ENCODE results near the gene ARHGAP24. TPM values are rescaled to one million over a fixed set of nuclear protein-coding genes. Genes with fewer than 3 reads are reported as not detected.

Gene ARHGAP24
- total and polyA plus RNA-seq, 2 donors (not counting 1 experiment from before 2014, with no cell fraction given), result 48.4 to 141 TPM

DNA sequence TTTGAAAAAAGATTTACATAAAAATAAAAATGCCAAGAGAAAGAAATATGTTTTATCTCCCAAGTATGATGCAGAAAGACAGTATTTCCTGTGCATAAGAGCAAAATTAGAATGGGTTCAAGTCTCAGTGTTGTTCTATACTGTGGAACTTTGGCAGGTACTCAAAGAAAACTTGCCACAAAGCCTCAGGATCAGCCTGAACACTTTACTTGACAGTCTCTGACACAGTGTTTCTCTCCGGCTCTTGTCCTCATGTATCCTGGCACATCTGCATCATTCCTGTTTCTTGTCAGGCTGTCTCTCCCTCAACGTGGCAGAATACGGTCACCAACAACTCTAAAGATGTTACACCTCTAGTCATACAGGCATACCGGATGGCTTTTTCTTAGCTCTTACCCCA lies 273.7 kb downstream of the ARHGAP24 start:
- POLR2A ChIA-PET, result no interaction called here
- no peak overlapping the region for H3K4me3 Mint-ChIP-seq

DNA sequence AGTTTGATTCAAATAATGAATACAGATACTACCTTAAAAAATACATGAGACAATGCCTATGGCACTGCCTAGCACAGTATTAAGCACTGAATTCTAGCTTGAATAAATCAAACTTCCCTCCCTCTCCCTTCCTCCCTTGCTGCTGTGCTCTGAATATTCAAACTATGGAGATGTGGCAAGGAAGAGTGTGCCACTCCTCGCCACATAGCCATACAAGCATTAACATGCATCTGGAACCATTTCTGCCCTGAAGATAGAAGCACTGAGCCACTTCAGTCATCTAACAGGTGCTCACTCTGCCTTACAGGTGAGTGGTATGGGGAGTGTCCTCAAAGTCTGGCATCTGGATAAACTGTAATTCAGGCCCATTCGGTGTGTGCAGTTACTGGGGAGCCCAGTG lies 276.9 kb downstream of the ARHGAP24 start:
- Histone ChIP-seq H3K4me2 (replicated peaks; ENCODE audit: low read depth, low read length, poor library complexity, severe bottlenecking) (no peak overlapping the region), H3K4me1 (ENCODE audit: control insufficient read depth in 2 of 2, insufficient read depth in 2 of 2, low read length in 2 of 2) (peaks cover 26 to 37% of the 10 kb centered on the region in 2 donors), H3K4me3 (ENCODE audit: control extremely low read depth in 1 of 5, extremely low read depth in 1 of 5, insufficient read depth in 1 of 5, low read depth in 2 of 5, low read length in 4 of 5) (no peak overlapping the region), H3K36me3 (replicated peaks in 1 of 2; ENCODE audit: control extremely low read depth in 1 of 2, control insufficient read depth in 1 of 2, extremely low read depth in 1 of 2, insufficient read depth in 2 of 2, low read length in 1 of 2) (peaks cover 7 to 8% of the 10 kb centered on the region in 2 experiments), H2AFZ (ENCODE audit: insufficient read depth, low read depth, low read length, poor library complexity, severe bottlenecking) (no peak overlapping the region), H3K9ac (ENCODE audit: low read length) (no peak overlapping the region), H3K9me3 (ENCODE audit: control extremely low read depth in 1 of 3, control insufficient read depth in 2 of 3, insufficient read depth in 1 of 3, low read length in 2 of 3) (peaks cover 0 to 5% (median 0%) of the 10 kb centered on the region in 3 donors), H3K27ac (ENCODE audit: low read length in 2 of 2) (peak overlapping the region in 1 of 2 donors; percentile 19), H3K27me3 (replicated peaks in 1 of 4; ENCODE audit: control extremely low read depth in 1 of 4, control insufficient read depth in 3 of 4, insufficient read depth in 4 of 4, low read length in 3 of 4) (no peaks in the 10 kb centered on the region), H3K79me2 (ENCODE audit: control insufficient read depth, insufficient read depth, low read length) (peaks cover 29% of the 10 kb centered on the region), H4K20me1 (ENCODE audit: control insufficient read depth, insufficient read depth, low read length, poor library complexity, severe bottlenecking) (no peaks in the 10 kb centered on the region)
- ATAC-seq (ENCODE audit: low read depth) (no peak), DNase-seq (no peak)
- H3K27ac Mint-ChIP-seq, result peak overlapping the region; percentile 67
- CTCF ChIA-PET, result interaction anchor here (0.8 to 3.2 kb wide), 3 partner anchors 45 to 668 kb away, joined by 3 to 12 read pairs (median 3); no protein-coding TSS in a partner anchor
- TF ChIP-seq, protein P1, sequence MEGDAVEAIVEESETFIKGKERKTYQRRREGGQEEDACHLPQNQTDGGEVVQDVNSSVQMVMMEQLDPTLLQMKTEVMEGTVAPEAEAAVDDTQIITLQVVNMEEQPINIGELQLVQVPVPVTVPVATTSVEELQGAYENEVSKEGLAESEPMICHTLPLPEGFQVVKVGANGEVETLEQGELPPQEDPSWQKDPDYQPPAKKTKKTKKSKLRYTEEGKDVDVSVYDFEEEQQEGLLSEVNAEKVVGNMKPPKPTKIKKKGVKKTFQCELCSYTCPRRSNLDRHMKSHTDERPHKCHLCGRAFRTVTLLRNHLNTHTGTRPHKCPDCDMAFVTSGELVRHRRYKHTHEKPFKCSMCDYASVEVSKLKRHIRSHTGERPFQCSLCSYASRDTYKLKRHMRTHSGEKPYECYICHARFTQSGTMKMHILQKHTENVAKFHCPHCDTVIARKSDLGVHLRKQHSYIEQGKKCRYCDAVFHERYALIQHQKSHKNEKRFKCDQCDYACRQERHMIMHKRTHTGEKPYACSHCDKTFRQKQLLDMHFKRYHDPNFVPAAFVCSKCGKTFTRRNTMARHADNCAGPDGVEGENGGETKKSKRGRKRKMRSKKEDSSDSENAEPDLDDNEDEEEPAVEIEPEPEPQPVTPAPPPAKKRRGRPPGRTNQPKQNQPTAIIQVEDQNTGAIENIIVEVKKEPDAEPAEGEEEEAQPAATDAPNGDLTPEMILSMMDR (IDR thresholded peaks at IDR 0.05), result no peak
- TF ChIP-seq EZH2 (IDR thresholded peaks at IDR 0.05; ENCODE audit: borderline replicate concordance, insufficient read depth, low read depth, low read length, poor library complexity, severe bottlenecking), result no peak
- 67% methylated on average over 1 of the region's 2 CpGs for WGBS (ENCODE audit: insufficient coverage)
- POLR2A ChIA-PET, result interaction anchor here (0.6 kb wide), 1 partner anchor 142 kb away, joined by 10 read pairs; no protein-coding TSS in a partner anchor
- H3K4me3 Mint-ChIP-seq, result no peak overlapping the region
- no peaks in the 10 kb centered on the region for H3K9me3 Mint-ChIP-seq (ENCODE audit: insufficient read depth)
- peaks cover 39% of the 10 kb centered on the region for H3K4me1 Mint-ChIP-seq
- H3K27me3 Mint-ChIP-seq, result no peaks in the 10 kb centered on the region
- intact Hi-C loops (cut with micrococcal nuclease), result no loop called here

More for the DNA sequence above, 273.7 kb downstream of the ARHGAP24 start:
- intact Hi-C loops (cut with micrococcal nuclease), result loop anchor here (1.0 to 5.0 kb wide), 11 partner anchors 46 to 666 kb away; partner anchors contain the start of gene ARHGAP24
- H3K4me2 ChIP-seq (replicated peaks; ENCODE audit: low read depth, low read length, poor library complexity, severe bottlenecking), result peak overlapping the region; percentile 16
- no peaks in the 10 kb centered on the region for H3K27me3 ChIP-seq (replicated peaks in 1 of 4; ENCODE audit: control extremely low read depth in 1 of 4, control insufficient read depth in 3 of 4, insufficient read depth in 4 of 4, low read length in 3 of 4)
- DNase-seq (no peak), ATAC-seq (ENCODE audit: low read depth) (no peak)
- H3K4me1 ChIP-seq (ENCODE audit: control insufficient read depth in 2 of 2, insufficient read depth in 2 of 2, low read length in 2 of 2), result peaks cover 44 to 56% of the 10 kb centered on the region in 2 donors
- H3K9me3 ChIP-seq (ENCODE audit: control extremely low read depth in 1 of 3, control insufficient read depth in 2 of 3, insufficient read depth in 1 of 3, low read length in 2 of 3), result peaks cover 0 to 5% (median 0%) of the 10 kb centered on the region in 3 donors
- no peaks in the 10 kb centered on the region for H3K27me3 Mint-ChIP-seq
- peaks cover 51% of the 10 kb centered on the region for H3K4me1 Mint-ChIP-seq
- no peaks in the 10 kb centered on the region for H4K20me1 ChIP-seq (ENCODE audit: control insufficient read depth, insufficient read depth, low read length, poor library complexity, severe bottlenecking)
- H3K4me3 ChIP-seq (ENCODE audit: control extremely low read depth in 1 of 5, extremely low read depth in 1 of 5, insufficient read depth in 1 of 5, low read depth in 2 of 5, low read length in 4 of 5), result no peak overlapping the region
- no peak overlapping the region for H3K9ac ChIP-seq (ENCODE audit: low read length)
- H3K27ac Mint-ChIP-seq, result peak overlapping the region; percentile 74
- H3K36me3 ChIP-seq (replicated peaks in 1 of 2; ENCODE audit: control extremely low read depth in 1 of 2, control insufficient read depth in 1 of 2, extremely low read depth in 1 of 2, insufficient read depth in 2 of 2, low read length in 1 of 2), result peaks cover 6 to 7% of the 10 kb centered on the region in 2 experiments
- H3K9me3 Mint-ChIP-seq (ENCODE audit: insufficient read depth), result no peaks in the 10 kb centered on the region
- peak overlapping the region; percentile 9 to 24 for H3K27ac ChIP-seq (ENCODE audit: low read length in 2 of 2)
- H3K79me2 ChIP-seq (ENCODE audit: control insufficient read depth, insufficient read depth, low read length), result peaks cover 40% of the 10 kb centered on the region
- CTCF ChIA-PET, result interaction anchor here (0.7 to 7.8 kb wide), 26 partner anchors 11 to 665 kb away, joined by 3 to 148 read pairs (median 7); partner anchors contain the start of gene ARHGAP24
- 88% methylated on average over 4 of the region's 4 CpGs for WGBS (ENCODE audit: insufficient coverage)
- H2AFZ ChIP-seq (ENCODE audit: insufficient read depth, low read depth, low read length, poor library complexity, severe bottlenecking), result no peak overlapping the region
- TF ChIP-seq, protein P1 (IDR thresholded peaks at IDR 0.05), result no peak
- no peak for TF ChIP-seq EZH2 (IDR thresholded peaks at IDR 0.05; ENCODE audit: borderline replicate concordance, insufficient read depth, low read depth, low read length, poor library complexity, severe bottlenecking)
